AG20443 (cell line): ENCODE data around the gene NES.

Source experiments
- DNase-seq: peaks from one replicate; pipeline ENCODE4 v3.0.0; 2012; ENCODE audit warnings: low spot score, mixed read lengths

The NES gene

GRCh38 chr1:156676820-156677615 is at the start of gene NES:
Gene NES, minus strand, starts transcription at chr1:156677407. Its CDS starts 143 bp downstream, at chr1:156677264.
- peak; percentile 69 for DNase-seq

GRCh38 chr1:156726549-156727226 is 49.5 kb upstream of the NES start:
- DNase-seq: peak; percentile 70

GRCh38 chr1:156725683-156726280 is 48.6 kb upstream of the NES start:
- DNase-seq: peak; percentile 86

- no peak for DNase-seq
Observed at GRCh38 chr1:156721535-156721934, 44.3 kb upstream of the NES start.

- no peak for DNase-seq
Observed at GRCh38 chr1:156721131-156721530, 43.9 kb upstream of the NES start.

- DNase-seq: no peak
Observed at GRCh38 chr1:156717351-156717750, 40.1 kb upstream of the NES start.

GRCh38 chr1:156714830-156715229 is 37.6 kb upstream of the NES start:
- DNase-seq: no peak

- no peak for DNase-seq
Observed at GRCh38 chr1:156712626-156713025, 35.4 kb upstream of the NES start.

GRCh38 chr1:156711011-156711817 is 34.0 kb upstream of the NES start:
- DNase-seq: no peak

GRCh38 chr1:156709757-156710489 is 32.7 kb upstream of the NES start:
- peak; percentile 93 for DNase-seq

GRCh38 chr1:156709031-156709430 is 31.8 kb upstream of the NES start:
- DNase-seq: no peak

- peak; percentile 34 for DNase-seq
Observed at GRCh38 chr1:156708218-156708661, 31.0 kb upstream of the NES start.

GRCh38 chr1:156707417-156708217 is 30.4 kb upstream of the NES start:
- DNase-seq: peak; percentile 75

- peak; percentile 78 for DNase-seq
Observed at GRCh38 chr1:156706657-156707416, 29.6 kb upstream of the NES start.

GRCh38 chr1:156705918-156706656 is 28.9 kb upstream of the NES start:
- DNase-seq: peak; percentile 82

GRCh38 chr1:156705321-156705917 is 28.2 kb upstream of the NES start, which contains the start of gene CRABP2:
Gene CRABP2, minus strand, starts transcription at chr1:156705583. Its CDS starts 137 bp downstream, at chr1:156705446.
- peak; percentile 42 for DNase-seq

- DNase-seq: peak; percentile 78
Observed at GRCh38 chr1:156704930-156705320, 27.7 kb upstream of the NES start.

GRCh38 chr1:156704166-156704711 is 27.0 kb upstream of the NES start:
- no peak for DNase-seq
